ENCODE results near the gene TYMS.

Gene TYMS

DNA sequence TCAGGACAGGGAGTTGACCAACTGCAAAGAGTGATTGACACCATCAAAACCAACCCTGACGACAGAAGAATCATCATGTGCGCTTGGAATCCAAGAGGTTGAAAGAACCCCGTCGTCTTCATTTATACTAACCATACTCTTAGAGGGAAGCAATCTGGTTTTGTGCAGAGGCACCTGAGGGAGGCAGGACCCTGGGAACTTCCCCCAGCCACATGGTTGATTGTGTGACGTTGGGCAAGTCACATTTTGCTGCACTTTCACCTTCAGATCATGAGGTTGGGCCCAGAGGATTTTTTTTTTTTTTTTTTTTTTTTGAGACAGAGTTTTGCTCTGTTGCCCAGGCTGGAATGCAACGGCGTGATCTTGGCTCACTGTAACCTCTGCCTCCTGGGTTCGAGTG, 11.6 kb downstream of the TYMS start:
- no peak for TF ChIP-seq SPI1 (IDR thresholded peaks at IDR 0.05; ENCODE audit: borderline replicate concordance, low read depth)
- no peak for TF ChIP-seq REST (IDR thresholded peaks at IDR 0.05; ENCODE audit: insufficient replicate concordance, low read depth)
- no peak for TF ChIP-seq GABPA (IDR thresholded peaks at IDR 0.05; ENCODE audit: low read depth)
- TF ChIP-seq, protein P1, sequence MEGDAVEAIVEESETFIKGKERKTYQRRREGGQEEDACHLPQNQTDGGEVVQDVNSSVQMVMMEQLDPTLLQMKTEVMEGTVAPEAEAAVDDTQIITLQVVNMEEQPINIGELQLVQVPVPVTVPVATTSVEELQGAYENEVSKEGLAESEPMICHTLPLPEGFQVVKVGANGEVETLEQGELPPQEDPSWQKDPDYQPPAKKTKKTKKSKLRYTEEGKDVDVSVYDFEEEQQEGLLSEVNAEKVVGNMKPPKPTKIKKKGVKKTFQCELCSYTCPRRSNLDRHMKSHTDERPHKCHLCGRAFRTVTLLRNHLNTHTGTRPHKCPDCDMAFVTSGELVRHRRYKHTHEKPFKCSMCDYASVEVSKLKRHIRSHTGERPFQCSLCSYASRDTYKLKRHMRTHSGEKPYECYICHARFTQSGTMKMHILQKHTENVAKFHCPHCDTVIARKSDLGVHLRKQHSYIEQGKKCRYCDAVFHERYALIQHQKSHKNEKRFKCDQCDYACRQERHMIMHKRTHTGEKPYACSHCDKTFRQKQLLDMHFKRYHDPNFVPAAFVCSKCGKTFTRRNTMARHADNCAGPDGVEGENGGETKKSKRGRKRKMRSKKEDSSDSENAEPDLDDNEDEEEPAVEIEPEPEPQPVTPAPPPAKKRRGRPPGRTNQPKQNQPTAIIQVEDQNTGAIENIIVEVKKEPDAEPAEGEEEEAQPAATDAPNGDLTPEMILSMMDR (IDR thresholded peaks at IDR 0.05; ENCODE audit: insufficient read depth, low read length), result no peak
- Histone ChIP-seq H3K27ac (replicated peaks) (no peak overlapping the region), H3K4me3 (replicated peaks; ENCODE audit: insufficient read depth, low read length) (no peak overlapping the region), H3K27me3 (ENCODE audit: insufficient read depth, poor library complexity, severe bottlenecking) (no peaks in the 10 kb centered on the region)
- no peak for DNase-seq (ENCODE audit: low read depth in 1 of 2, low spot score in 1 of 2)

DNA sequence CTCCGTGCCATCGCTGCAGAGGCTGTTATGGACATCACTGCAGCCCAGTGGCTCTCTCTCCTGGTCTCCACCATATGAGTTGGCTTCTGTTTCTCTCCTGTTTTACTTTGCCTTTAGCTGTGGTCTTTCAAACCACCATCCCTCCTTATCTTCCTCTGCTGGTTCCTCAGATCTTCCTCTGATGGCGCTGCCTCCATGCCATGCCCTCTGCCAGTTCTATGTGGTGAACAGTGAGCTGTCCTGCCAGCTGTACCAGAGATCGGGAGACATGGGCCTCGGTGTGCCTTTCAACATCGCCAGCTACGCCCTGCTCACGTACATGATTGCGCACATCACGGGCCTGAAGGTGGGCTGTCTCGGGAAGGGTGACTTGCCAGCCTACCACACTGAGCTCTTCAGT, 13.1 kb downstream of the TYMS start:
- H3K27ac ChIP-seq (replicated peaks), result no peak overlapping the region
- no peak overlapping the region for H3K4me3 ChIP-seq (replicated peaks; ENCODE audit: insufficient read depth, low read length)
- DNase-seq (ENCODE audit: low read depth in 1 of 2, low spot score in 1 of 2), result no peak
- TF ChIP-seq, protein P1 (IDR thresholded peaks at IDR 0.05; ENCODE audit: insufficient read depth, low read length), result no peak
- peak; percentile 35 for TF ChIP-seq POLR2AphosphoS5 (IDR thresholded peaks at IDR 0.05; ENCODE audit: low read depth)
- H3K27me3 ChIP-seq (ENCODE audit: insufficient read depth, poor library complexity, severe bottlenecking), result no peaks in the 10 kb centered on the region

- no peaks in the 10 kb centered on the region for H3K27me3 ChIP-seq (ENCODE audit: insufficient read depth, poor library complexity, severe bottlenecking)
- no peak overlapping the region for H3K27ac ChIP-seq (replicated peaks)
- DNase-seq (ENCODE audit: low read depth in 1 of 2, low spot score in 1 of 2), result no peak
- H3K4me3 ChIP-seq (replicated peaks; ENCODE audit: insufficient read depth, low read length), result no peak overlapping the region
- TF ChIP-seq, protein P1 (IDR thresholded peaks at IDR 0.05; ENCODE audit: insufficient read depth, low read length), result no peak
- peak; percentile 60; the same call in 1 of the 2 replicates for TF ChIP-seq POLR2AphosphoS5 (IDR thresholded peaks at IDR 0.05; ENCODE audit: low read depth)
Measured at GRCh38 chr18:671405-671804, 14.0 kb downstream of the TYMS start.

- TF ChIP-seq GABPA (IDR thresholded peaks at IDR 0.05; ENCODE audit: low read depth) (no peak), POLR2AphosphoS5 (IDR thresholded peaks at IDR 0.05; ENCODE audit: low read depth) (no peak)
- no peak overlapping the region for H3K27ac ChIP-seq (replicated peaks)
- no peak overlapping the region for H3K4me3 ChIP-seq (replicated peaks; ENCODE audit: insufficient read depth, low read length)
- DNase-seq (ENCODE audit: low read depth in 1 of 2, low spot score in 1 of 2), result no peak
- H3K27me3 ChIP-seq (ENCODE audit: insufficient read depth, poor library complexity, severe bottlenecking), result no peaks in the 10 kb centered on the region
Measured at GRCh38 chr18:673317-673716, 15.9 kb downstream of the TYMS start.

- Histone ChIP-seq H3K27ac (replicated peaks) (no peak overlapping the region), H3K4me3 (replicated peaks; ENCODE audit: insufficient read depth, low read length) (no peak overlapping the region), H3K27me3 (ENCODE audit: insufficient read depth, poor library complexity, severe bottlenecking) (no peaks in the 10 kb centered on the region)
- no peak for TF ChIP-seq SPI1 (IDR thresholded peaks at IDR 0.05; ENCODE audit: borderline replicate concordance, low read depth)
- TF ChIP-seq POLR2AphosphoS5 (IDR thresholded peaks at IDR 0.05; ENCODE audit: low read depth), result no peak
- TF ChIP-seq REST (IDR thresholded peaks at IDR 0.05; ENCODE audit: insufficient replicate concordance, low read depth), result no peak
- no peak for TF ChIP-seq GABPA (IDR thresholded peaks at IDR 0.05; ENCODE audit: low read depth)
- TF ChIP-seq, protein P1 (IDR thresholded peaks at IDR 0.05; ENCODE audit: insufficient read depth, low read length), result no peak
- DNase-seq (ENCODE audit: low read depth in 1 of 2, low spot score in 1 of 2), result no peak
Measured at GRCh38 chr18:673769-674168, 16.3 kb downstream of the TYMS start.
